OCI-LY3 (cell line): ENCODE results near the gene ABCC8.

Experiments used
- CTCF ChIP-seq: fragments of 200-600, 300-600 bp; sonication (generic); IDR thresholded peaks from 2 replicates; pipeline ENCODE4 v1.5.1; 2014; ENCODE audit warnings: antibody characterized with exemption, low read length, low read depth
- EZH2phosphoT487 ChIP-seq: fragments of 200-600 bp; shearing (Covaris generic); IDR thresholded peaks from 2 replicates; pipeline ENCODE4 v1.6.1; 2018; ENCODE audit warnings: antibody characterized with exemption, mixed run types, low read depth

- TF ChIP-seq CTCF (no peak), EZH2phosphoT487 (no peak)
Measured at GRCh38 chr11:17397311-17398002, 79.2 kb downstream of the ABCC8 start.
